ENCODE measurements around the gene DOK3.

GRCh38 chr5:177482359-177482795 lies 27.2 kb downstream of the DOK3 start:
- no peak for TF ChIP-seq CTCF (IDR thresholded peaks at IDR 0.05)
- no peak for TF ChIP-seq POLR2A (IDR thresholded peaks at IDR 0.05)

Measured in lower leg skin (tissue), 3 donors.